Activated CD8-positive, alpha-beta T cell treated with anti-CD3 and anti-CD28 coated beads, Interleukin-2, amount 10 ng/mL, durations not matched to agents 7 days and 5 days (primary cell): Measurements from ENCODE around the gene EPHA4. TPM values are rescaled to one million over a fixed set of nuclear protein-coding genes. Genes with fewer than 3 reads are reported as not detected.

Experiments used
- ATAC-seq: fragments of 150-1000 bp; cut with Tn5 transposase; one replicate; pipeline ENCODE4 v1.10.0; 2021; ENCODE audit warnings: moderate library complexity
- CTCF ChIA-PET: fragments of 350-600 bp; sonication (Branson Sonifier 250); formaldehyde crosslinking; loops from one replicate; lab custom pipeline; 2021; ENCODE audit warnings: antibody characterized with exemption; lab: Charles Lee
- POLR2A ChIA-PET: fragments of 350-600 bp; sonication (Branson Sonifier 250); formaldehyde crosslinking; loops from one replicate; lab custom pipeline; 2021; ENCODE audit warnings: antibody characterized with exemption; lab: Charles Lee
- DNase-seq: peaks from one replicate; pipeline ENCODE4 v3.0.0-alpha.2; 2020
- H3K27ac Mint-ChIP-seq: one replicate; pipeline ENCODE4 v1.8.0; 2021; ENCODE audit warnings: mild to moderate bottlenecking, mixed read lengths
- H3K27me3 Mint-ChIP-seq: one replicate; pipeline ENCODE4 v1.8.0; 2021; ENCODE audit warnings: low read depth, mixed read lengths
- H3K36me3 Mint-ChIP-seq: one replicate; pipeline ENCODE4 v1.8.0; 2021; ENCODE audit warnings: low read depth, mixed read lengths
- H3K4me1 Mint-ChIP-seq: one replicate; pipeline ENCODE4 v1.8.0; 2021; ENCODE audit warnings: low read depth, mixed read lengths
- H3K4me3 Mint-ChIP-seq: one replicate; pipeline ENCODE4 v1.8.0; 2021; ENCODE audit warnings: mild to moderate bottlenecking, mixed read lengths
- H3K9me3 Mint-ChIP-seq: one replicate; pipeline ENCODE4 v1.8.0; 2022; ENCODE audit warnings: mixed read lengths; ENCODE audit not compliant: insufficient read depth
- total RNA-seq, 2 experiments: library from RNA; stranded (reverse); gene quantifications; one replicate each; pipeline ENCODE4 v1.2.3, GENCODE V29; 2021

The EPHA4 gene
- total RNA-seq, 2 experiments from 2014 or later: 1.2 to 1.5 TPM

GRCh38 chr2:221555494-221555846 is 16.6 kb downstream of the EPHA4 start:
- DNase-seq (no peak), ATAC-seq (no peak)
- ChIA-PET CTCF (interaction anchor here (0.9 kb wide), 1 partner anchor 12 kb away, joined by 3 read pairs; no protein-coding TSS in a partner anchor), POLR2A (no interaction called here)
- H3K4me1 Mint-ChIP-seq: peaks cover 4% of the 10 kb centered on the region
- H3K27ac Mint-ChIP-seq: no peak overlapping the region
- H3K36me3 Mint-ChIP-seq: no peaks in the 10 kb centered on the region
- H3K9me3 Mint-ChIP-seq: no peaks in the 10 kb centered on the region
- H3K4me3 Mint-ChIP-seq: no peak overlapping the region
- H3K27me3 Mint-ChIP-seq: peaks cover 2% of the 10 kb centered on the region

DNA sequence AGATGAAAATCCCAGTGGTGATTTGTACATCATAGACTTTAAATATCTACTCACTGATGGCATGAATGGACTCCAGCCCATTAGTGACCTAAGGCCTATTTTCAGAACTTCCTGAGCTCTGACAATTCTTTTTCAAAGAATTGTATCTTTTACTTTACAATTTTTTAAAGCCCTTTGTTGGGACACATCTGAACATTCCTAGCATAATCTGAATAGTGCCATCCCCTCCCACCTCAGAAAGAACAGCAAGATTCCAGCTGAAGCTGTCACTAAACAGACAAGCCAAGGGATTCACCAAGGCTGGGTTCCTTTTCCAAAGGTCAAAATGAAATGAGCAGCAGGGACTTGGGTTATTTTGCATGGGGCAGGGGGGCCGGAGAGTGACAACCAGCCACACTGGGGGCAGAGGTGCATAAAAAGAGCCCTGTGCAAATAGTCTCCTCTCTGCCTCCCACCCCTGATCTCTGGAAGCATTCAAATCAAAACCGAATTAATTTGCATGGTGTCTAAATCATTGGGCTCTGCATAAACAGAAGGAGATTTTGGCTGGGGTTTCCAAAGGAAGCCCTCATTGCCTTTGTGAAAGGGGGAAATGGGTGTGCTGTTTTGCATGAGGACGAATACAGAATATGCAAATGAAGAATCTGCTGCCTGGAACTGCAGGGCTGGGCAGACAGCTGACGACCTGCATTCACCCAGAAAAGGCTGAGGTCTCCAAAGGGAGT is 17.2 kb downstream of the EPHA4 start:
- ChIA-PET CTCF (interaction anchor here (0.9 kb wide), 1 partner anchor 11 kb away, joined by 3 read pairs; no protein-coding TSS in a partner anchor), POLR2A (no interaction called here)
- H3K4me3 Mint-ChIP-seq: no peak overlapping the region
- H3K36me3 Mint-ChIP-seq: no peaks in the 10 kb centered on the region
- H3K9me3 Mint-ChIP-seq: no peaks in the 10 kb centered on the region
- DNase-seq: no peak
- ATAC-seq: no peak
- peaks cover 2% of the 10 kb centered on the region for H3K27me3 Mint-ChIP-seq
- H3K4me1 Mint-ChIP-seq: peaks cover 4% of the 10 kb centered on the region
- no peak overlapping the region for H3K27ac Mint-ChIP-seq

GRCh38 chr2:221553333-221553732 is 18.8 kb downstream of the EPHA4 start:
- CTCF ChIA-PET: no interaction called here
- Mint-ChIP-seq H3K4me1 (peaks cover 9% of the 10 kb centered on the region), H3K27me3 (no peaks in the 10 kb centered on the region), H3K27ac (no peak overlapping the region), H3K4me3 (no peak overlapping the region), H3K9me3 (no peaks in the 10 kb centered on the region), H3K36me3 (no peaks in the 10 kb centered on the region)
- POLR2A ChIA-PET: no interaction called here
- DNase-seq (no peak), ATAC-seq (no peak)

- Mint-ChIP-seq H3K27ac (no peak overlapping the region), H3K36me3 (no peaks in the 10 kb centered on the region), H3K4me3 (no peak overlapping the region), H3K4me1 (peaks cover 10% of the 10 kb centered on the region), H3K9me3 (no peaks in the 10 kb centered on the region), H3K27me3 (no peaks in the 10 kb centered on the region)
- DNase-seq (no peak), ATAC-seq (no peak)
- ChIA-PET CTCF (no interaction called here), POLR2A (no interaction called here)
Observed at GRCh38 chr2:221552291-221552690, 19.8 kb downstream of the EPHA4 start.

GRCh38 chr2:221551864-221552263 is 20.2 kb downstream of the EPHA4 start:
- POLR2A ChIA-PET: no interaction called here
- Mint-ChIP-seq H3K9me3 (no peaks in the 10 kb centered on the region), H3K36me3 (no peaks in the 10 kb centered on the region), H3K4me1 (peaks cover 14% of the 10 kb centered on the region), H3K27ac (no peak overlapping the region), H3K27me3 (no peaks in the 10 kb centered on the region), H3K4me3 (no peak overlapping the region)
- no peak for ATAC-seq
- CTCF ChIA-PET: no interaction called here
- no peak for DNase-seq

- DNase-seq (no peak), ATAC-seq (no peak)
- H3K9me3 Mint-ChIP-seq: no peaks in the 10 kb centered on the region
- ChIA-PET CTCF (no interaction called here), POLR2A (no interaction called here)
- H3K27me3 Mint-ChIP-seq: no peaks in the 10 kb centered on the region
- H3K36me3 Mint-ChIP-seq: no peaks in the 10 kb centered on the region
- H3K27ac Mint-ChIP-seq: no peak overlapping the region
- no peak overlapping the region for H3K4me3 Mint-ChIP-seq
- H3K4me1 Mint-ChIP-seq: peaks cover 13% of the 10 kb centered on the region
Observed at GRCh38 chr2:221549143-221549542, 23.0 kb downstream of the EPHA4 start.

GRCh38 chr2:221546505-221547225 is 25.4 kb downstream of the EPHA4 start:
- DNase-seq (no peak), ATAC-seq (no peak)
- Mint-ChIP-seq H3K4me1 (peaks cover 13% of the 10 kb centered on the region), H3K27ac (no peak overlapping the region), H3K4me3 (no peak overlapping the region), H3K27me3 (no peaks in the 10 kb centered on the region), H3K36me3 (no peaks in the 10 kb centered on the region), H3K9me3 (no peaks in the 10 kb centered on the region)
- ChIA-PET POLR2A (no interaction called here), CTCF (no interaction called here)

GRCh38 chr2:221541131-221541735 is 30.9 kb downstream of the EPHA4 start:
- no peaks in the 10 kb centered on the region for H3K4me1 Mint-ChIP-seq
- H3K4me3 Mint-ChIP-seq: no peak overlapping the region
- CTCF ChIA-PET: interaction anchor here (1.6 kb wide), 1 partner anchor 13 kb away, joined by 3 read pairs; no protein-coding TSS in a partner anchor
- ATAC-seq (no peak), DNase-seq (no peak)
- peaks cover 8% of the 10 kb centered on the region for H3K27me3 Mint-ChIP-seq
- H3K9me3 Mint-ChIP-seq: no peaks in the 10 kb centered on the region
- POLR2A ChIA-PET: no interaction called here
- no peaks in the 10 kb centered on the region for H3K36me3 Mint-ChIP-seq
- H3K27ac Mint-ChIP-seq: no peak overlapping the region

- ChIA-PET POLR2A (no interaction called here), CTCF (no interaction called here)
- Mint-ChIP-seq H3K36me3 (no peaks in the 10 kb centered on the region), H3K4me1 (no peaks in the 10 kb centered on the region), H3K4me3 (no peak overlapping the region), H3K9me3 (no peaks in the 10 kb centered on the region), H3K27me3 (peaks cover 8% of the 10 kb centered on the region), H3K27ac (no peak overlapping the region)
- ATAC-seq (no peak), DNase-seq (no peak)
Observed at GRCh38 chr2:221539246-221539645, 32.9 kb downstream of the EPHA4 start.

DNA sequence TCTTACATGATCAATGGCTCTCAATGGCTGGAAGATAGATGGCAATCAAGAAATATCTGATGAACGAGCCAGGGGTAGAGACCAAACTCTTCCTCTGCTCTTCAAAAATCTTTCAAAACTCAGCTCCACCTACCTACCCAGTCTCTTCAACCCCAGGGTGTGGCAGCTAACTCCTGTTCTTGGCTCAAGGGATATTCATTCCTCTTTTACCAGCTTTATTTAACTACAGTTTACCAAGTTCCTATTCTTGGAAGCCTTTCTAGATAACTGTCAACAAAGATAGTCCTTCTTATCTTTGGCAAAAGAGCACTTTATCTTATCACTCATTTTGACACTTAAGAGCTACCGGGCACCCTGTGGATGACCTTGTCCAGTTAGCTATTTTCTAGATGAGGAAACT is 36.3 kb downstream of the EPHA4 start:
- no peak for ATAC-seq
- ChIA-PET CTCF (no interaction called here), POLR2A (no interaction called here)
- Mint-ChIP-seq H3K4me3 (no peak overlapping the region), H3K27me3 (peaks cover 6% of the 10 kb centered on the region), H3K36me3 (no peaks in the 10 kb centered on the region), H3K27ac (no peak overlapping the region), H3K4me1 (no peaks in the 10 kb centered on the region), H3K9me3 (no peaks in the 10 kb centered on the region)
- no peak for DNase-seq

DNA sequence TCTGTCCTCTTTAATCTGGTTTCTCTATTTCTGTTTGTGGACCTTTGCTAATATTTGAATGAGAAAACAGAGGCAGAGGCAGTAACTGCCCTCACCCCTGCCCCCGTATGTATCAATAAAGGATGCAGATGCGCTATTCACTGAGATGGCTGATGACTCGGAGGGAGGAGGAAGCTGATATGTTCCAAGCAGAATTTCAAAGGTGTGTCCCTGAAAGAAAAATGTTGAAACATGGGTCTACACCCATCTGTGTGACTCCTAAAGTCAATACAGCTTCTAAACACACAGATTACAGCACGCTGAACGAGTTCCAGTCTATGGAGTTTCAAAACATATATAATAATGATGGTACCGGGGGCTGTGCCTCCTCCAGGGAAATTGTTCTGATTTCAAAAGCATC is 38.8 kb downstream of the EPHA4 start:
- H3K36me3 Mint-ChIP-seq: no peaks in the 10 kb centered on the region
- H3K4me3 Mint-ChIP-seq: no peak overlapping the region
- ATAC-seq: no peak
- CTCF ChIA-PET: no interaction called here
- POLR2A ChIA-PET: no interaction called here
- H3K9me3 Mint-ChIP-seq: no peaks in the 10 kb centered on the region
- DNase-seq: no peak
- peaks cover 5% of the 10 kb centered on the region for H3K27me3 Mint-ChIP-seq
- no peak overlapping the region for H3K27ac Mint-ChIP-seq
- peaks cover 13% of the 10 kb centered on the region for H3K4me1 Mint-ChIP-seq

DNA sequence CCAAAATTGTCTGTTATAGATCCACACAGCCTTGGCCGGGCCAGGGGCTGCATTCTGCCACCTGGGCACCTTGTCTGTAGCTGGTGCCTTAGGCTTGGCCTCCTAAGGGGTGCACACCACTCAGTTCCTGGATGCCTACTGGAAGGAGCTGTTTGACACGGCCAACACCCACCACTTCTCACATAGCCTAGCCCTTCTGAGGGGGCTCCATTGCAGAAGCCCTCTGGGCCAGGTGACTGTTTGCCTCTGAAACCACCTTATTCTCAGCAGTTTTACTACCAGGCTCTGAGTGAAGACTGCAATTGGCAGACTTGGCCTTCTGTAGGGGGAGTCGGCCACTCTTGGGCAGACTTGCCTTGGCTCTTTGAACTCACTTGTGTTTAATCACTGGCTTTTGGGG is 39.5 kb downstream of the EPHA4 start:
- CTCF ChIA-PET: no interaction called here
- H3K36me3 Mint-ChIP-seq: no peaks in the 10 kb centered on the region
- ATAC-seq: no peak
- POLR2A ChIA-PET: no interaction called here
- peaks cover 5% of the 10 kb centered on the region for H3K27me3 Mint-ChIP-seq
- H3K9me3 Mint-ChIP-seq: no peaks in the 10 kb centered on the region
- H3K4me3 Mint-ChIP-seq: no peak overlapping the region
- H3K4me1 Mint-ChIP-seq: peaks cover 19% of the 10 kb centered on the region
- DNase-seq: no peak
- H3K27ac Mint-ChIP-seq: no peak overlapping the region
